H1 (cell line): Measurements from ENCODE around the gene MTX2. TPM values are rescaled to one million over a fixed set of nuclear protein-coding genes. Genes with fewer than 3 reads are reported as not detected.

Experiments used
- CTCF ChIA-PET: fragments of 300-600 bp; sonication (Branson Sonifier 250); formaldehyde crosslinking; loops from one replicate; lab custom pipeline; 2021; ENCODE audit not compliant: partially characterized antibody; lab: Charles Lee
- POLR2A ChIA-PET: fragments of 300-600 bp; sonication (Branson Sonifier 250); formaldehyde crosslinking; loops from one replicate; lab custom pipeline; 2021; ENCODE audit warnings: inconsistent platforms; ENCODE audit not compliant: partially characterized antibody; lab: Charles Lee
- DNase-seq, 2 experiments: peaks; one replicate each; pipeline versions ENCODE4 v3.0.0 to v3.0.0-alpha.2; 2010 to 2022; ENCODE audit warnings: low spot score in 2 of 2, low read depth in 1 of 2, mixed read lengths in 1 of 2
- FAIRE-seq: peaks from 2 replicates; lab custom pipeline; 2011; peaks lifted over from hg19 to GRCh38; lab: Jason Lieb, UNC
- H2AFZ ChIP-seq: 2 replicates; pipeline ENCODE4 v1.8.1; 2012; ENCODE audit warnings: low read length, inconsistent platforms
- H2AK5ac ChIP-seq: 2 replicates; pipeline ENCODE4 v1.6.1; 2013; ENCODE audit warnings: low read depth, low read length
- H2BK120ac ChIP-seq: replicated peaks from 2 replicates; pipeline ENCODE3; 2013; ENCODE audit warnings: low read depth, low read length, inconsistent platforms
- H2BK12ac ChIP-seq: 2 replicates; pipeline ENCODE4 v1.6.1; 2013; ENCODE audit warnings: low read depth, low read length
- H2BK15ac ChIP-seq: 2 replicates; pipeline ENCODE4 v1.6.1; 2013; ENCODE audit warnings: low read length
- H2BK20ac ChIP-seq: 2 replicates; pipeline ENCODE4 v1.6.1; 2013; ENCODE audit warnings: low read length
- H2BK5ac ChIP-seq: 2 replicates; pipeline ENCODE4 v1.6.1; 2013; ENCODE audit warnings: low read depth, low read length
- H3K14ac ChIP-seq: 2 replicates; pipeline ENCODE4 v1.6.1; 2013; ENCODE audit warnings: inconsistent platforms; ENCODE audit not compliant: insufficient read length
- H3K18ac ChIP-seq: 2 replicates; pipeline ENCODE4 v1.6.1; 2013; ENCODE audit warnings: low read length; ENCODE audit errors: extremely low read depth
- H3K23ac ChIP-seq: 2 replicates; pipeline ENCODE4 v1.6.1; 2013; ENCODE audit warnings: inconsistent platforms; ENCODE audit not compliant: insufficient read length
- H3K23me2 ChIP-seq: 2 replicates; pipeline ENCODE4 v1.6.1; 2013; ENCODE audit warnings: low read depth, low read length
- H3K27ac ChIP-seq: 2 replicates; pipeline ENCODE4 v1.6.1; 2011; ENCODE audit warnings: low read depth, low read length, inconsistent platforms
- H3K27me3 ChIP-seq, 4 experiments: replicated peaks in 1 of 4; 1 replicate in 1 of 4; 2 replicates in 3 of 4; pipeline versions ENCODE4 v1.6.1 to v1.8.1; 2011 to 2013; ENCODE audit warnings: low read length in 3 of 4, mild to moderate bottlenecking in 3 of 4, inconsistent platforms in 2 of 4, mixed read lengths in 2 of 4, moderate library complexity in 1 of 4; ENCODE audit not compliant: control insufficient read depth in 3 of 4, insufficient read depth in 3 of 4; ENCODE audit errors: extremely low read depth in 1 of 4
- H3K36me3 ChIP-seq, 4 experiments: 2 replicates each; pipeline versions ENCODE4 v1.6.1 to v1.8.1; 2011 to 2013; ENCODE audit warnings: mild to moderate bottlenecking in 4 of 4, low read length in 3 of 4, moderate library complexity in 2 of 4, control low read depth in 1 of 4, inconsistent platforms in 1 of 4; ENCODE audit not compliant: insufficient read depth in 4 of 4, control insufficient read depth in 2 of 4
- H3K4ac ChIP-seq: replicated peaks from 2 replicates; pipeline ENCODE3; 2013; ENCODE audit warnings: low read length, low read depth, mixed read lengths, inconsistent platforms; ENCODE audit not compliant: insufficient read length
- H3K4me1 ChIP-seq, 4 experiments: replicated peaks in 1 of 4; 1 replicate in 1 of 4; 2 replicates in 3 of 4; pipeline versions ENCODE4 v1.6.1 to v1.8.1; 2011 to 2013; ENCODE audit warnings: low read length in 3 of 4, inconsistent platforms in 2 of 4, mixed read lengths in 1 of 4; ENCODE audit not compliant: insufficient read depth in 4 of 4, control insufficient read depth in 3 of 4
- H3K4me2 ChIP-seq, 2 experiments: 2 replicates each; pipeline versions ENCODE4 v1.6.1 to v1.8.1; 2011 to 2013; ENCODE audit warnings: low read depth in 2 of 2, low read length in 2 of 2, control low read depth in 1 of 2, inconsistent platforms in 1 of 2, mild to moderate bottlenecking in 1 of 2; ENCODE audit not compliant: insufficient read depth in 1 of 2
- H3K4me3 ChIP-seq, 4 experiments: fragments of 200-600, 300-600 bp in 1 of 4; sonication (generic), shearing (Covaris generic), sonication (Bioruptor Twin) in 1 of 4; 2 replicates each; pipeline versions ENCODE4 v1.5.1 to v1.8.1; 2011 to 2016; ENCODE audit warnings: low read length in 4 of 4, low read depth in 3 of 4, control low read depth in 2 of 4, inconsistent platforms in 2 of 4, mild to moderate bottlenecking in 2 of 4, mixed read lengths in 1 of 4, moderate library complexity in 1 of 4; ENCODE audit not compliant: insufficient read depth in 2 of 4; ENCODE audit errors: extremely low read depth in 1 of 4
- H3K56ac ChIP-seq: replicated peaks from 2 replicates; pipeline ENCODE3; 2013; ENCODE audit warnings: low read depth, mild to moderate bottlenecking, mixed read lengths, low read length, inconsistent platforms; ENCODE audit not compliant: insufficient read length
- H3K79me1 ChIP-seq: 2 replicates; pipeline ENCODE4 v1.6.1; 2013; ENCODE audit warnings: low read depth, low read length, control low read depth
- H3K79me2 ChIP-seq, 2 experiments: 2 replicates each; pipeline versions ENCODE4 v1.6.1 to v1.8.1; 2012 to 2013; ENCODE audit warnings: low read length in 2 of 2, mild to moderate bottlenecking in 2 of 2, inconsistent platforms in 1 of 2; ENCODE audit not compliant: insufficient read depth in 2 of 2, control insufficient read depth in 1 of 2
- H3K9ac ChIP-seq, 4 experiments: replicated peaks in 1 of 4; 1 replicate in 1 of 4; 2 replicates in 3 of 4; pipeline versions ENCODE4 v1.6.1 to v1.8.1; 2011 to 2013; ENCODE audit warnings: low read depth in 3 of 4, low read length in 3 of 4, control low read depth in 2 of 4, mild to moderate bottlenecking in 2 of 4, moderate library complexity in 2 of 4, inconsistent platforms in 1 of 4; ENCODE audit errors: extremely low read depth in 1 of 4
- H3K9me3 ChIP-seq, 2 experiments: 2 replicates each; pipeline versions ENCODE4 v1.6.1 to v1.8.1; 2012 to 2013; ENCODE audit warnings: mild to moderate bottlenecking in 2 of 2, moderate library complexity in 2 of 2, control low read depth in 1 of 2, inconsistent platforms in 1 of 2, low read depth in 1 of 2, low read length in 1 of 2, mixed read lengths in 1 of 2; ENCODE audit not compliant: insufficient read depth in 2 of 2
- H4K20me1 ChIP-seq, 2 experiments: replicated peaks in 1 of 2; 2 replicates each; pipeline versions ENCODE3 to v1.8.1; 2011 to 2013; ENCODE audit warnings: inconsistent platforms in 2 of 2, low read length in 2 of 2, mild to moderate bottlenecking in 1 of 2; ENCODE audit not compliant: insufficient read depth in 2 of 2, control insufficient read depth in 1 of 2
- H4K5ac ChIP-seq: 2 replicates; pipeline ENCODE4 v1.6.1; 2013; ENCODE audit warnings: low read length, low read depth, mixed read lengths, inconsistent platforms; ENCODE audit not compliant: insufficient read length
- H4K8ac ChIP-seq: 2 replicates; pipeline ENCODE4 v1.8.0; 2013; ENCODE audit warnings: mild to moderate bottlenecking, moderate library complexity, low read length, inconsistent platforms; ENCODE audit not compliant: insufficient read depth; ENCODE audit errors: extremely low read depth
- H4K91ac ChIP-seq: replicated peaks from 2 replicates; pipeline ENCODE3; 2013; ENCODE audit warnings: low read length, mixed read lengths, inconsistent platforms; ENCODE audit not compliant: insufficient read length
- ASH2L ChIP-seq: fragments of 200-600, 300-600 bp; sonication (generic); IDR thresholded peaks from one replicate; pipeline ENCODE4 v1.7.1; 2017; ENCODE audit warnings: low read length
- BACH1 ChIP-seq: IDR thresholded peaks from 2 replicates; pipeline ENCODE4 v1.6.1; 2012; ENCODE audit warnings: low read length, improper control_type of control experiment
- BCL11A ChIP-seq, 2 experiments: IDR thresholded peaks; one replicate each; pipeline ENCODE4 v1.6.1; 2011; ENCODE audit warnings: low read depth in 2 of 2, low read length in 2 of 2, mild to moderate bottlenecking in 2 of 2
- BRCA1 ChIP-seq: IDR thresholded peaks from 2 replicates; pipeline ENCODE4 v1.6.1; 2012; ENCODE audit warnings: low read depth, low read length, improper control_type of control experiment
- CEBPB ChIP-seq: IDR thresholded peaks from 2 replicates; pipeline ENCODE4 v1.6.1; 2012; ENCODE audit warnings: low read depth, low read length
- CREB1 ChIP-seq: IDR thresholded peaks from 2 replicates; pipeline ENCODE4 v1.6.1; 2012; ENCODE audit warnings: inconsistent platforms
- GABPA ChIP-seq: IDR thresholded peaks from 2 replicates; pipeline ENCODE4 v1.6.1; 2011; ENCODE audit warnings: mild to moderate bottlenecking, low read length, moderate library complexity, borderline replicate concordance; ENCODE audit not compliant: insufficient read depth
- JUN ChIP-seq: IDR thresholded peaks from 2 replicates; pipeline ENCODE4 v1.6.1; 2011; ENCODE audit warnings: low read depth, mild to moderate bottlenecking, improper control_type of control experiment, low read length
- KDM1A ChIP-seq: fragments of 200-600, 300-600 bp; sonication (generic); IDR thresholded peaks from 2 replicates; pipeline ENCODE4 v1.7.1; 2016; ENCODE audit warnings: mild to moderate bottlenecking, low read length, borderline replicate concordance
- PHF8 ChIP-seq: fragments of 200-600 bp; sonication (generic); conservative IDR thresholded peaks from 2 replicates; pipeline ENCODE4 v1.7.1; 2012; ENCODE audit warnings: low read depth, mild to moderate bottlenecking, inconsistent platforms, low read length, moderate library complexity
- POLR2A ChIP-seq, 2 experiments: IDR thresholded peaks; 1 replicate in 1 of 2; 2 replicates in 1 of 2; pipeline ENCODE4 v1.6.1; 2011; ENCODE audit warnings: low read depth in 2 of 2, low read length in 2 of 2, mild to moderate bottlenecking in 2 of 2; ENCODE audit errors: control extremely low read depth in 1 of 2
- SAP30 ChIP-seq: fragments of 300-600 bp; sonication (generic); IDR thresholded peaks from 2 replicates; pipeline ENCODE4 v1.7.1; 2012; ENCODE audit warnings: low read length, moderate library complexity, mild to moderate bottlenecking, inconsistent platforms; ENCODE audit not compliant: insufficient read depth, insufficient replicate concordance
- SIRT6 ChIP-seq: IDR thresholded peaks from one replicate; pipeline ENCODE4 v1.7.1; 2012; ENCODE audit warnings: low read length, inconsistent platforms
- SRF ChIP-seq: IDR thresholded peaks from 2 replicates; pipeline ENCODE4 v1.6.1; 2011; ENCODE audit warnings: mild to moderate bottlenecking, low read depth, low read length, moderate library complexity
- SUZ12 ChIP-seq: fragments of 200-600 bp; sonication (generic); IDR thresholded peaks from 2 replicates; pipeline ENCODE4 v1.6.1; 2012; ENCODE audit warnings: mild to moderate bottlenecking, inconsistent platforms, low read length, moderate library complexity, mixed read lengths
- TCF12 ChIP-seq: IDR thresholded peaks from 2 replicates; pipeline ENCODE4 v1.6.1; 2011; ENCODE audit warnings: low read depth, mild to moderate bottlenecking, low read length
- YY1 ChIP-seq: IDR thresholded peaks from 2 replicates; pipeline ENCODE4 v1.6.1; 2011; ENCODE audit warnings: low read depth, mild to moderate bottlenecking, low read length
- WGBS, 2 experiments: shearing (Covaris generic) in 1 of 2; methylation state at CpG; one replicate each; pipeline versions ENCODE4 v1.1.6 to v1.1.7; 2013 to 2015; ENCODE audit warnings: low lambda C conversion rate in 2 of 2, mixed read lengths in 2 of 2, inconsistent platforms in 1 of 2, low coverage in 1 of 2, missing lambda C conversion rate in 1 of 2; ENCODE audit not compliant: insufficient replicate concordance in 2 of 2, insufficient coverage in 1 of 2, insufficient read length in 1 of 2; ENCODE audit errors: extremely low coverage in 1 of 2, missing lambda C conversion rate in 1 of 2; 5-methylcytosine and 5-hydroxymethylcytosine counted together
- polyA plus RNA-seq, 7 experiments: library from polyadenylated mRNA; depleted of rRNA in 3 of 7; stranded (reverse) in 5 of 7; unstranded in 2 of 7; fragments of >200 nt in 5 of 7; fragments of 200-250 nt in 2 of 7; gene quantifications; 1 replicate in 5 of 7; 2 replicates in 1 of 7; 4 replicates in 1 of 7; pipeline versions ENCODE4 v1.2.1 to v1.2.3, GENCODE V29; 2011 to 2013; ENCODE audit warnings: missing spikeins in 2 of 7, mixed read lengths in 2 of 7
- total RNA-seq: library from RNA; stranded (reverse); fragmentation: NEBNext Ultra II Directional; extraction: Animal tissue kit (Norgen Biotek cat#: 25700); gene quantifications from 2 replicates; pipeline ENCODE4 v1.2.1, GENCODE V29; 2021

The MTX2 gene
- total and polyA plus RNA-seq, 2 of the 8 experiments (the other 6 are each of a cell fraction or from before 2014, with no cell fraction given) = 33.5 to 38.3 TPM

- Histone ChIP-seq H3K4me2 (no peak overlapping the region), H2BK15ac (no peak overlapping the region), H3K4me1 (no peaks in the 10 kb centered on the region), H3K18ac (no peak overlapping the region), H2BK12ac (no peak overlapping the region), H3K36me3 (no peaks in the 10 kb centered on the region), H3K23ac (no peak overlapping the region), H4K20me1 (no peaks in the 10 kb centered on the region), H3K27ac (no peak overlapping the region), H3K4ac (no peak overlapping the region), H4K8ac (no peak overlapping the region), H4K91ac (no peak overlapping the region), H2BK120ac (no peak overlapping the region), H3K9me3 (no peaks in the 10 kb centered on the region), H2BK5ac (no peak overlapping the region), H3K4me3 (no peak overlapping the region), H2BK20ac (no peak overlapping the region), H3K14ac (no peak overlapping the region), H3K9ac (no peak overlapping the region), H3K27me3 (no peaks in the 10 kb centered on the region), H2AFZ (no peak overlapping the region), H3K79me1 (no peaks in the 10 kb centered on the region), H3K23me2 (no peaks in the 10 kb centered on the region), H2AK5ac (no peak overlapping the region), H4K5ac (no peak overlapping the region), H3K79me2 (no peaks in the 10 kb centered on the region), H3K56ac (no peak overlapping the region)
- DNase-seq = no peak
- 89% methylated on average over 1 of the region's 1 CpG; no CpG with 5 or more reads in 1 of the 2 experiments for WGBS, 2 experiments
- ChIA-PET CTCF (interaction anchor here (1.3 kb wide), 1 partner anchor 85 kb away, joined by 3 read pairs; no protein-coding TSS in a partner anchor), POLR2A (no interaction called here)
- no peak for FAIRE-seq
- TF ChIP-seq CEBPB = no peak
- no peak for TF ChIP-seq POLR2A (IDR thresholded peaks at IDR 0.05; ENCODE audit: control extremely low read depth in 1 of 2, low read depth in 2 of 2, low read length in 2 of 2)
- TF ChIP-seq SAP30 = no peak
- TF ChIP-seq JUN = no peak
- TF ChIP-seq BRCA1 = no peak
- no peak for TF ChIP-seq BACH1
- no peak for TF ChIP-seq GABPA
- TF ChIP-seq PHF8 = no peak
- TF ChIP-seq SUZ12 = no peak
- no peak for TF ChIP-seq KDM1A
- no peak for TF ChIP-seq ASH2L
- no peak for TF ChIP-seq SIRT6
- no peak for TF ChIP-seq CREB1
- no peak for TF ChIP-seq TCF12
- no peak for TF ChIP-seq YY1
- TF ChIP-seq SRF = no peak
- TF ChIP-seq BCL11A (IDR thresholded peaks at IDR 0.05; ENCODE audit: low read depth in 2 of 2, low read length in 2 of 2) = no peak
Measured at GRCh38 chr2:176368349-176368748, 99.1 kb downstream of the MTX2 start.
